GM19099 (cell line): ENCODE measurements around the gene AXIN1.
A peak's percentile ranks its signal among the peaks of the same experiment; 100 is the strongest.

Experiments used
- POLR2A ChIP-seq: IDR thresholded peaks from 3 replicates; pipeline ENCODE4 v1.6.1; 2011; ENCODE audit warnings: low read depth; ENCODE audit not compliant: insufficient read length; ENCODE audit errors: extremely low read depth

Gene AXIN1

GRCh38 chr16:352547-353403, at the start of gene AXIN1:
AXIN1 (minus strand) TSS chr16:352723; CDS start chr16:347025, 5,698 bp downstream.
- peak; percentile 75 for TF ChIP-seq POLR2A

- TF ChIP-seq POLR2A = peak; percentile 85
These were observed 49.2 kb upstream of the AXIN1 start, which contains the start of gene DECR2 for GRCh38 chr16:401468-402348. DECR2 (plus strand) TSS chr16:401885; CDS start chr16:401964, 79 bp downstream.

- TF ChIP-seq POLR2A = no peak
These were observed 47.6 kb upstream of the AXIN1 start for GRCh38 chr16:400061-400591.

- no peak for TF ChIP-seq POLR2A
These were observed 47.0 kb upstream of the AXIN1 start for GRCh38 chr16:399340-400019.

GRCh38 chr16:398561-399339, 46.2 kb upstream of the AXIN1 start:
- TF ChIP-seq POLR2A = no peak

GRCh38 chr16:397736-398332, 45.3 kb upstream of the AXIN1 start:
- no peak for TF ChIP-seq POLR2A

- TF ChIP-seq POLR2A = peak; percentile 52
These were observed 44.7 kb upstream of the AXIN1 start, which contains the start of gene NME4 for GRCh38 chr16:397135-397661. NME4 (plus strand) TSS chr16:397199; CDS start chr16:397223, 24 bp downstream.

- no peak for TF ChIP-seq POLR2A
These were observed 44.1 kb upstream of the AXIN1 start for GRCh38 chr16:396605-397004.

- no peak for TF ChIP-seq POLR2A
These were observed 43.7 kb upstream of the AXIN1 start for GRCh38 chr16:396199-396598.

GRCh38 chr16:392450-393030, 40.0 kb upstream of the AXIN1 start:
- no peak for TF ChIP-seq POLR2A

- no peak for TF ChIP-seq POLR2A
These were observed 39.4 kb upstream of the AXIN1 start for GRCh38 chr16:391885-392335.

GRCh38 chr16:389352-389751, 36.8 kb upstream of the AXIN1 start:
- TF ChIP-seq POLR2A = no peak

- no peak for TF ChIP-seq POLR2A
These were observed 34.2 kb upstream of the AXIN1 start for GRCh38 chr16:386641-387156.
